WTC11 (cell line): ENCODE results near the gene SLC24A4. TPM values are rescaled to one million over a fixed set of nuclear protein-coding genes. Genes with fewer than 3 reads are reported as not detected.

Source experiments
- ATAC-seq: fragments of 200-7000 bp; cut with Tn5 transposase; 2 replicates; pipeline ENCODE4 v1.10.0; 2021; ENCODE audit warnings: mild to moderate bottlenecking, moderate library complexity
- CTCF ChIA-PET: fragments of 300-600 bp; sonication (Branson Sonifier 250); formaldehyde crosslinking; loops from one replicate; lab custom pipeline; 2021; ENCODE audit warnings: antibody characterized with exemption; lab: Charles Lee
- POLR2A ChIA-PET: fragments of 350-600 bp; sonication (Branson Sonifier 250); formaldehyde crosslinking; loops from one replicate; lab custom pipeline; 2021; ENCODE audit warnings: antibody characterized with exemption; lab: Charles Lee
- DNase-seq: peaks from one replicate; pipeline ENCODE4 v3.0.0; 2021; ENCODE audit warnings: low spot score
- H3K27ac Mint-ChIP-seq: 2 replicates; pipeline ENCODE4 v1.8.0; 2021; ENCODE audit warnings: mixed read lengths
- H3K27me3 Mint-ChIP-seq: 2 replicates; pipeline ENCODE4 v1.8.0; 2021; ENCODE audit warnings: low read depth, mild to moderate bottlenecking, moderate library complexity, mixed read lengths
- H3K36me3 Mint-ChIP-seq: 2 replicates; pipeline ENCODE4 v1.8.0; 2021; ENCODE audit warnings: mixed read lengths
- H3K4me1 Mint-ChIP-seq: 2 replicates; pipeline ENCODE4 v1.8.0; 2022; ENCODE audit warnings: mixed read lengths
- H3K4me3 Mint-ChIP-seq: 2 replicates; pipeline ENCODE4 v1.8.0; 2021; ENCODE audit warnings: mild to moderate bottlenecking, moderate library complexity, mixed read lengths
- H3K9me3 Mint-ChIP-seq: 2 replicates; pipeline ENCODE4 v1.8.0; 2021; ENCODE audit warnings: mixed read lengths
- ATF1 ChIP-seq: sonication (generic); formaldehyde crosslinking; IDR thresholded peaks from 2 replicates; pipeline ENCODE4 v1.8.1; 2023; ENCODE audit warnings: mild to moderate bottlenecking, moderate library complexity, missing genetic modification reagents
- MXD4 ChIP-seq: fragments of 250-450 bp; sonication (Bioruptor Pico); IDR thresholded peaks from 2 replicates; pipeline ENCODE4 v1.8.0; 2021; ENCODE audit warnings: mild to moderate bottlenecking, moderate library complexity, borderline replicate concordance
- NFE2L1 ChIP-seq: sonication (generic); formaldehyde crosslinking; IDR thresholded peaks from 2 replicates; pipeline ENCODE4 v1.8.1; 2023; ENCODE audit warnings: missing genetic modification reagents
- RORB ChIP-seq: fragments of 250-450 bp; sonication (Bioruptor Pico); IDR thresholded peaks from 2 replicates; pipeline ENCODE4 v1.9.0; 2021; ENCODE audit warnings: mild to moderate bottlenecking
- TEAD4 ChIP-seq: sonication (generic); formaldehyde crosslinking; IDR thresholded peaks from 2 replicates; pipeline ENCODE4 v1.8.0; 2022; ENCODE audit warnings: mild to moderate bottlenecking, missing genetic modification reagents
- ZNF396 ChIP-seq: fragments of 250-450 bp; sonication (Bioruptor Pico); IDR thresholded peaks from 2 replicates; pipeline ENCODE4 v1.8.0; 2021; ENCODE audit warnings: mild to moderate bottlenecking, moderate library complexity, borderline replicate concordance
- ZNF416 ChIP-seq: fragments of 250-450 bp; sonication (Bioruptor Pico); IDR thresholded peaks from 2 replicates; pipeline ENCODE4 v1.9.0; 2021; ENCODE audit warnings: mild to moderate bottlenecking, inconsistent platforms
- ZNF423 ChIP-seq: fragments of 250-450 bp; sonication (Bioruptor Pico); IDR thresholded peaks from 2 replicates; pipeline ENCODE4 v2.1.2; 2022; ENCODE audit warnings: mild to moderate bottlenecking, moderate library complexity
- total RNA-seq: library from RNA; stranded (reverse); gene quantifications from 3 replicates; pipeline ENCODE4 v1.2.3, GENCODE V29; 2021
- TF ChIP-seq, protein P1 (sequence below): fragments of 250-450 bp; sonication (Bioruptor Pico); IDR thresholded peaks from 2 replicates; pipeline ENCODE4 v1.9.0; 2021; ENCODE audit warnings: moderate library complexity, mild to moderate bottlenecking, inconsistent platforms, borderline replicate concordance
- TF ChIP-seq, protein P2 (sequence below): fragments of 250-450 bp; sonication (Bioruptor Pico); IDR thresholded peaks from 2 replicates; pipeline ENCODE4 v1.8.0; 2021; ENCODE audit warnings: mild to moderate bottlenecking
- TF ChIP-seq, protein P3 (sequence below): sonication (generic); formaldehyde crosslinking; IDR thresholded peaks from 2 replicates; pipeline ENCODE4 v1.8.0; 2022; ENCODE audit warnings: mild to moderate bottlenecking, missing genetic modification reagents
- TF ChIP-seq, protein P4 (sequence below): sonication (generic); formaldehyde crosslinking; IDR thresholded peaks from 2 replicates; pipeline ENCODE4 v1.8.1; 2022; ENCODE audit warnings: low read depth, missing genetic modification reagents, borderline replicate concordance
- TF ChIP-seq, protein P5 (sequence below): sonication (generic); formaldehyde crosslinking; IDR thresholded peaks from 2 replicates; pipeline ENCODE4 v1.8.0; 2023; ENCODE audit warnings: missing genetic modification reagents
- TF ChIP-seq, protein P6 (sequence below): fragments of 250-450 bp; sonication (Bioruptor Pico); IDR thresholded peaks from 2 replicates; pipeline ENCODE4 v1.9.0; 2021; ENCODE audit warnings: mild to moderate bottlenecking, borderline replicate concordance
- TF ChIP-seq, protein P7 (sequence below): sonication (generic); formaldehyde crosslinking; IDR thresholded peaks from 2 replicates; pipeline ENCODE4 v1.8.0; 2022; ENCODE audit warnings: mild to moderate bottlenecking, missing genetic modification reagents

SLC24A4 gene
- total RNA-seq, 1 experiment from 2014 or later = 0.90 TPM

DNA sequence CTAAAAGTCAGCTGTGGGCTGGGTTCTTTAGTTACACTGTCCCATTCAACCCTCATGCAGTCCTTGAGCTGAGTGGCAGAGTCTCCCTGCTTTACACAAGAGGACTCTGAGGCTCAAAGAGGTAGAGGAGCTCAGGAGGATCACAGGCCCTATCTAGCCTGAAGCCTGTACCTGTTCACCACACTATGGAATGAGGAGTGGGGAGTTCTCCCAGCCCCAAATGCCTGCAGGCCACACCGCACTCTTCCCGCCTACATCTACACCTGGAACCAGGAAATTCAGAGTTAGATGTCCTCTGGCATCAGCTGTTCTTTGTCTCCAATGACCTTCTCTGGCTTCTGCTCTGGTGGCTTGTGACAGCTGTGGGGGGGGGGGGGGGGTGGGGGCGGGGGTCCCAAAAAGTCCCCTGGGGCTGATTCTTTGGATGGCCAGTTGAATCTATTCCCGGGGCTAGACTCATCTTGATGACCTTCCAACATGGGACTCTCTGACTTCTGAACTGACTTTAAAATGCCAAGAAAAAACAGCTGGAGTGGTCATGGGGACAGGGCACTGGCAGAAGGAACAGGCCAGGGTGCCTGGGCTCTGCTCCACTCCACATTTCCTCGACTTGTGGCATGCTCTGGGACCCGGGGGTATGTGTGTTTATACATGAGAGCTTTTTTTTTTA lies 221.2 kb downstream of the SLC24A4 start:
- no peak overlapping the region for H3K4me3 Mint-ChIP-seq
- H3K36me3 Mint-ChIP-seq = no peaks in the 10 kb centered on the region
- no peak overlapping the region for H3K27ac Mint-ChIP-seq
- H3K9me3 Mint-ChIP-seq = no peaks in the 10 kb centered on the region
- DNase-seq = no peak
- CTCF ChIA-PET = interaction anchor here (0.6 to 0.7 kb wide), 5 partner anchors 30 to 1460 kb away, joined by 3 to 6 read pairs (median 4); no protein-coding TSS in a partner anchor
- POLR2A ChIA-PET = no interaction called here
- ATAC-seq = no peak
- H3K27me3 Mint-ChIP-seq = no peaks in the 10 kb centered on the region
- H3K4me1 Mint-ChIP-seq = no peaks in the 10 kb centered on the region
- TF ChIP-seq ZNF423 = no peak
- no peak for TF ChIP-seq ZNF416 (CRISPR knock-in tag)
- TF ChIP-seq, protein P1, sequence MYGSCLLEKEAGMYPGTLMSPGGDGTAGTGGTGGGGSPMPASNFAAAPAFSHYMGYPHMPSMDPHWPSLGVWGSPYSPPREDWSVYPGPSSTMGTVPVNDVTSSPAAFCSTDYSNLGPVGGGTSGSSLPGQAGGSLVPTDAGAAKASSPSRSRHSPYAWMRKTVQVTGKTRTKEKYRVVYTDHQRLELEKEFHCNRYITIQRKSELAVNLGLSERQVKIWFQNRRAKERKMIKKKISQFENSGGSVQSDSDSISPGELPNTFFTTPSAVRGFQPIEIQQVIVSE (CRISPR knock-in tag) = no peak
- TF ChIP-seq ZNF396 = no peak
- no peak for TF ChIP-seq TEAD4 (CRISPR knock-in tag)
- TF ChIP-seq, protein P2, sequence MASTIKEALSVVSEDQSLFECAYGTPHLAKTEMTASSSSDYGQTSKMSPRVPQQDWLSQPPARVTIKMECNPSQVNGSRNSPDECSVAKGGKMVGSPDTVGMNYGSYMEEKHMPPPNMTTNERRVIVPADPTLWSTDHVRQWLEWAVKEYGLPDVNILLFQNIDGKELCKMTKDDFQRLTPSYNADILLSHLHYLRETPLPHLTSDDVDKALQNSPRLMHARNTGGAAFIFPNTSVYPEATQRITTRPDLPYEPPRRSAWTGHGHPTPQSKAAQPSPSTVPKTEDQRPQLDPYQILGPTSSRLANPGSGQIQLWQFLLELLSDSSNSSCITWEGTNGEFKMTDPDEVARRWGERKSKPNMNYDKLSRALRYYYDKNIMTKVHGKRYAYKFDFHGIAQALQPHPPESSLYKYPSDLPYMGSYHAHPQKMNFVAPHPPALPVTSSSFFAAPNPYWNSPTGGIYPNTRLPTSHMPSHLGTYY (CRISPR knock-in tag) = no peak
- TF ChIP-seq, protein P3, sequence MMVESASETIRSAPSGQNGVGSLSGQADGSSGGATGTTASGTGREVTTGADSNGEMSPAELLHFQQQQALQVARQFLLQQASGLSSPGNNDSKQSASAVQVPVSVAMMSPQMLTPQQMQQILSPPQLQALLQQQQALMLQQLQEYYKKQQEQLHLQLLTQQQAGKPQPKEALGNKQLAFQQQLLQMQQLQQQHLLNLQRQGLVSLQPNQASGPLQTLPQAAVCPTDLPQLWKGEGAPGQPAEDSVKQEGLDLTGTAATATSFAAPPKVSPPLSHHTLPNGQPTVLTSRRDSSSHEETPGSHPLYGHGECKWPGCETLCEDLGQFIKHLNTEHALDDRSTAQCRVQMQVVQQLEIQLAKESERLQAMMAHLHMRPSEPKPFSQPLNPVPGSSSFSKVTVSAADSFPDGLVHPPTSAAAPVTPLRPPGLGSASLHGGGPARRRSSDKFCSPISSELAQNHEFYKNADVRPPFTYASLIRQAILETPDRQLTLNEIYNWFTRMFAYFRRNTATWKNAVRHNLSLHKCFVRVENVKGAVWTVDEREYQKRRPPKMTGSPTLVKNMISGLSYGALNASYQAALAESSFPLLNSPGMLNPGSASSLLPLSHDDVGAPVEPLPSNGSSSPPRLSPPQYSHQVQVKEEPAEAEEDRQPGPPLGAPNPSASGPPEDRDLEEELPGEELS = no peak
- no peak for TF ChIP-seq MXD4 (CRISPR knock-in tag)
- TF ChIP-seq, protein P4, sequence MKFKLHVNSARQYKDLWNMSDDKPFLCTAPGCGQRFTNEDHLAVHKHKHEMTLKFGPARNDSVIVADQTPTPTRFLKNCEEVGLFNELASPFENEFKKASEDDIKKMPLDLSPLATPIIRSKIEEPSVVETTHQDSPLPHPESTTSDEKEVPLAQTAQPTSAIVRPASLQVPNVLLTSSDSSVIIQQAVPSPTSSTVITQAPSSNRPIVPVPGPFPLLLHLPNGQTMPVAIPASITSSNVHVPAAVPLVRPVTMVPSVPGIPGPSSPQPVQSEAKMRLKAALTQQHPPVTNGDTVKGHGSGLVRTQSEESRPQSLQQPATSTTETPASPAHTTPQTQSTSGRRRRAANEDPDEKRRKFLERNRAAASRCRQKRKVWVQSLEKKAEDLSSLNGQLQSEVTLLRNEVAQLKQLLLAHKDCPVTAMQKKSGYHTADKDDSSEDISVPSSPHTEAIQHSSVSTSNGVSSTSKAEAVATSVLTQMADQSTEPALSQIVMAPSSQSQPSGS (CRISPR knock-in tag) = no peak
- TF ChIP-seq ATF1 = no peak
- TF ChIP-seq, protein P5, sequence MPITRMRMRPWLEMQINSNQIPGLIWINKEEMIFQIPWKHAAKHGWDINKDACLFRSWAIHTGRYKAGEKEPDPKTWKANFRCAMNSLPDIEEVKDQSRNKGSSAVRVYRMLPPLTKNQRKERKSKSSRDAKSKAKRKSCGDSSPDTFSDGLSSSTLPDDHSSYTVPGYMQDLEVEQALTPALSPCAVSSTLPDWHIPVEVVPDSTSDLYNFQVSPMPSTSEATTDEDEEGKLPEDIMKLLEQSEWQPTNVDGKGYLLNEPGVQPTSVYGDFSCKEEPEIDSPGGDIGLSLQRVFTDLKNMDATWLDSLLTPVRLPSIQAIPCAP (CRISPR knock-in tag) = no peak
- TF ChIP-seq, protein P6, sequence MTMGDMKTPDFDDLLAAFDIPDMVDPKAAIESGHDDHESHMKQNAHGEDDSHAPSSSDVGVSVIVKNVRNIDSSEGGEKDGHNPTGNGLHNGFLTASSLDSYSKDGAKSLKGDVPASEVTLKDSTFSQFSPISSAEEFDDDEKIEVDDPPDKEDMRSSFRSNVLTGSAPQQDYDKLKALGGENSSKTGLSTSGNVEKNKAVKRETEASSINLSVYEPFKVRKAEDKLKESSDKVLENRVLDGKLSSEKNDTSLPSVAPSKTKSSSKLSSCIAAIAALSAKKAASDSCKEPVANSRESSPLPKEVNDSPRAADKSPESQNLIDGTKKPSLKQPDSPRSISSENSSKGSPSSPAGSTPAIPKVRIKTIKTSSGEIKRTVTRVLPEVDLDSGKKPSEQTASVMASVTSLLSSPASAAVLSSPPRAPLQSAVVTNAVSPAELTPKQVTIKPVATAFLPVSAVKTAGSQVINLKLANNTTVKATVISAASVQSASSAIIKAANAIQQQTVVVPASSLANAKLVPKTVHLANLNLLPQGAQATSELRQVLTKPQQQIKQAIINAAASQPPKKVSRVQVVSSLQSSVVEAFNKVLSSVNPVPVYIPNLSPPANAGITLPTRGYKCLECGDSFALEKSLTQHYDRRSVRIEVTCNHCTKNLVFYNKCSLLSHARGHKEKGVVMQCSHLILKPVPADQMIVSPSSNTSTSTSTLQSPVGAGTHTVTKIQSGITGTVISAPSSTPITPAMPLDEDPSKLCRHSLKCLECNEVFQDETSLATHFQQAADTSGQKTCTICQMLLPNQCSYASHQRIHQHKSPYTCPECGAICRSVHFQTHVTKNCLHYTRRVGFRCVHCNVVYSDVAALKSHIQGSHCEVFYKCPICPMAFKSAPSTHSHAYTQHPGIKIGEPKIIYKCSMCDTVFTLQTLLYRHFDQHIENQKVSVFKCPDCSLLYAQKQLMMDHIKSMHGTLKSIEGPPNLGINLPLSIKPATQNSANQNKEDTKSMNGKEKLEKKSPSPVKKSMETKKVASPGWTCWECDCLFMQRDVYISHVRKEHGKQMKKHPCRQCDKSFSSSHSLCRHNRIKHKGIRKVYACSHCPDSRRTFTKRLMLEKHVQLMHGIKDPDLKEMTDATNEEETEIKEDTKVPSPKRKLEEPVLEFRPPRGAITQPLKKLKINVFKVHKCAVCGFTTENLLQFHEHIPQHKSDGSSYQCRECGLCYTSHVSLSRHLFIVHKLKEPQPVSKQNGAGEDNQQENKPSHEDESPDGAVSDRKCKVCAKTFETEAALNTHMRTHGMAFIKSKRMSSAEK (CRISPR knock-in tag) = no peak
- no peak for TF ChIP-seq NFE2L1 (CRISPR knock-in tag)
- TF ChIP-seq, protein P7, sequence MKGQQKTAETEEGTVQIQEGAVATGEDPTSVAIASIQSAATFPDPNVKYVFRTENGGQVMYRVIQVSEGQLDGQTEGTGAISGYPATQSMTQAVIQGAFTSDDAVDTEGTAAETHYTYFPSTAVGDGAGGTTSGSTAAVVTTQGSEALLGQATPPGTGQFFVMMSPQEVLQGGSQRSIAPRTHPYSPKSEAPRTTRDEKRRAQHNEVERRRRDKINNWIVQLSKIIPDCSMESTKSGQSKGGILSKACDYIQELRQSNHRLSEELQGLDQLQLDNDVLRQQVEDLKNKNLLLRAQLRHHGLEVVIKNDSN (CRISPR knock-in tag) = no peak
- TF ChIP-seq RORB (CRISPR knock-in tag) = no peak
